MM.1S (cell line): Measurements from ENCODE around the gene RNF208.

Source experiments
- EZH2 ChIP-seq: fragments of 300-600 bp; sonication (generic); optimal IDR thresholded peaks from 2 replicates; pipeline ENCODE3; 2017; ENCODE audit warnings: low read depth, mild to moderate bottlenecking, antibody characterized with exemption, low read length, mixed read lengths
- TF ChIP-seq, protein P1 (sequence below): fragments of 300-600 bp; sonication (generic); IDR thresholded peaks from 2 replicates; pipeline ENCODE4 v1.5.1; 2016; ENCODE audit warnings: antibody characterized with exemption, low read length, mixed read lengths

DNA sequence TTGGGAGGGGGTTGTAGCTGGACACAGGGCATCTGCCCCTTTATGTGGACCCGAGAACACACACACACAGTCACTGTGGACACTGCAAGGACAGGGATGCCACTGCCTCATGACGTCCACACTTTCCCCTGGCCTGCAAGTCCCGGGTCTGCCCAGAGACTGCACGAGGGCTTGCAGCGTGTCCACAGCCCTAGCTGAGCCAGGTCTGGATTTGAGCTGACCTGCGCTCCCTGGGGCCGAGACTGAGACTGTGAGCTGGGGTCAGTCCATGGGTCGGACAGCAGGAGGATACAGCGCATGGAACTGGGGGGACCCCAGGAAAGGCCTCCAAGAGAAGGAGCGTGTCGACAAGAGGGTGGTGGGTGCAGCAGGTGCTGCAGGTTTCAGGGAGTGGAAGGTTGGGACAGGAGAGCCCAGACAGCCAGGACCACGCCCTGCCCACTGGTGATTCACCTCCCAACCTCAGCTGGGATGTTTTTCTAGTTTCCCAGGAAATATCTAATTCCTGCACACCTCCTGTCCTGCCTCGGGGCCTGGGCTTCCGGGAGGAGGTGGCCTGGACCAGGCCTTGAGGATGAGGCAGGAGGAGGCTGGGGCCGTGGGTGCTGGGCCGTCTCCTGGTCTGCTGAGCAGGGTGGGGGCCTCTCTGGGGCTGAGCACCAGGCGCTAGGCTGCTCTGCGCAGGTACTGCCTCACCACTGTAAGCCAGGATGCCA lies 4.5 kb upstream of the RNF208 start:
- no peak for TF ChIP-seq EZH2
- TF ChIP-seq, protein P1, sequence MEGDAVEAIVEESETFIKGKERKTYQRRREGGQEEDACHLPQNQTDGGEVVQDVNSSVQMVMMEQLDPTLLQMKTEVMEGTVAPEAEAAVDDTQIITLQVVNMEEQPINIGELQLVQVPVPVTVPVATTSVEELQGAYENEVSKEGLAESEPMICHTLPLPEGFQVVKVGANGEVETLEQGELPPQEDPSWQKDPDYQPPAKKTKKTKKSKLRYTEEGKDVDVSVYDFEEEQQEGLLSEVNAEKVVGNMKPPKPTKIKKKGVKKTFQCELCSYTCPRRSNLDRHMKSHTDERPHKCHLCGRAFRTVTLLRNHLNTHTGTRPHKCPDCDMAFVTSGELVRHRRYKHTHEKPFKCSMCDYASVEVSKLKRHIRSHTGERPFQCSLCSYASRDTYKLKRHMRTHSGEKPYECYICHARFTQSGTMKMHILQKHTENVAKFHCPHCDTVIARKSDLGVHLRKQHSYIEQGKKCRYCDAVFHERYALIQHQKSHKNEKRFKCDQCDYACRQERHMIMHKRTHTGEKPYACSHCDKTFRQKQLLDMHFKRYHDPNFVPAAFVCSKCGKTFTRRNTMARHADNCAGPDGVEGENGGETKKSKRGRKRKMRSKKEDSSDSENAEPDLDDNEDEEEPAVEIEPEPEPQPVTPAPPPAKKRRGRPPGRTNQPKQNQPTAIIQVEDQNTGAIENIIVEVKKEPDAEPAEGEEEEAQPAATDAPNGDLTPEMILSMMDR: no peak
